ENCODE results near the gene PGM1. TPM values are rescaled to one million over a fixed set of nuclear protein-coding genes. Genes with fewer than 3 reads are reported as not detected.
A peak's percentile ranks its signal among the peaks of the same experiment; 100 is the strongest.

The PGM1 gene
- 52.4 and 83.5 TPM in 2 replicates for total RNA-seq (ENCODE audit: low replicate concordance)

GRCh38 chr1:63593303-63593885 lies at the start of gene PGM1:
TSS of gene PGM1 (plus strand) at chr1:63593411. CDS start at chr1:63593489, 78 bp downstream.
- TF ChIP-seq CTCF (IDR thresholded peaks at IDR 0.05; ENCODE audit: insufficient read depth, low read length): no peak
- peak within 1 kb of the TSS; percentile 86 for H3K4me3 ChIP-seq (ENCODE audit: low read depth, low read length)
- DNase-seq (ENCODE audit: low read depth): peak; percentile 63

DNA sequence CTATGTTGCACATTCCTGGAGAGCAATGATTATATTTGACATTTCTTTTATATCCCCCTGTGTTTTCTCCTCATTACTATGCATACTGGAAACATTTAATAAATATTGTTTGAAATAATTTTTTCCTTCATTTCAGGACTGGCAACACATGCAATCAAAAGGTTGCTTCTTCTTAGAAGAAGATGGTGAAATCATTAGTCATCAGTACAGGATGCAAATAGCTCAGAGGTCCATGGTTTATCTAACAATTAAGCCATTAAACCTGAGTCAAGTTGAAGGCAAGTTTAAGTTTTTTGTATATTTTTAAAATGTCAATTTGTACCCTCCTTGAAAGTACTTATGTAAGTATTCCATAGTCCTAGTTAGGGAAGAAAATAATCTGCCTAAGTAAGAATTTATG lies 47.4 kb upstream of the PGM1 start:
- no peak for TF ChIP-seq CTCF (IDR thresholded peaks at IDR 0.05; ENCODE audit: insufficient read depth, low read length)
- DNase-seq (ENCODE audit: low read depth): peak; percentile 69

DNA sequence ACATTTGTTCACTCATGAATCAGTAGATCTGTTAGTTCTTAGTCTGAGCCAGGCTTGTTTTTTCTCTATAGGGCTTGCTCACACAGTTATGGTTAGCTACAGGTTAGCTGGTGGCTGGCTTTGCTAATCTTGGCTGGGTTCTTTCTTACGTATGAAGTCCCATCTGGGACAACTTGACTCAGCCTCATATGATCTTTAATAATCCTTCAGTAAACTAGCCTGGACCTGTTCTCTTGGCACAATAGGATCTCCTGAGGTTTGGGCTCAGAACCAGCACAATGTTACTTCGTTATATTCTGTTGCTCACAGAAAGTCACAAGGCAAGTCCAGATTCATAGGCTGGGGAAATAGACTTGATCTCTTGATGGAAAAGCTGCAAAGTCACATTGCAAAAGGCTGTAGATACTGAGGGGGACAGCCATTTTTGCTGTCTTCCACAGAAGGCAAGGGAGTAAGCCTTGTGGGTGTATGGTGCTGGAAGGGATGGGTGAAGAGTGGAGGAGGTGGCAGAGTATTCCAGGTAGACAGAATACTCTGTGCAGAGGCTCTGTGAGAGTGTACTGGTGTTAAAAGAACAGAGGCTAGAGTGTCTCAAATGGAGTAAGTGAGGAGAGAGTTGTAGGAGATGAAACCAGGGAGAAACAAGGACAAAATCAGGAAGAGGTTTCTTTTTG lies 45.5 kb upstream of the PGM1 start:
- no peak overlapping the region for H3K4me3 ChIP-seq (ENCODE audit: low read depth, low read length)
- DNase-seq (ENCODE audit: low read depth): peak; percentile 99
- no peak for TF ChIP-seq CTCF (IDR thresholded peaks at IDR 0.05; ENCODE audit: insufficient read depth, low read length)

More for the DNA sequence above, 47.4 kb upstream of the PGM1 start:
- no peak overlapping the region for H3K4me3 ChIP-seq (ENCODE audit: low read depth, low read length)

- no peak for TF ChIP-seq CTCF (IDR thresholded peaks at IDR 0.05; ENCODE audit: insufficient read depth, low read length)
- H3K4me3 ChIP-seq (ENCODE audit: low read depth, low read length): no peak overlapping the region
- peak; percentile 2 for DNase-seq (ENCODE audit: low read depth)
Observed at GRCh38 chr1:63548303-63548702, 44.9 kb upstream of the PGM1 start.

GRCh38 chr1:63548877-63549276 lies 44.3 kb upstream of the PGM1 start:
- H3K4me3 ChIP-seq (ENCODE audit: low read depth, low read length): no peak overlapping the region
- no peak for DNase-seq (ENCODE audit: low read depth)
- TF ChIP-seq CTCF (IDR thresholded peaks at IDR 0.05; ENCODE audit: insufficient read depth, low read length): no peak

GRCh38 chr1:63555480-63555879 lies 37.7 kb upstream of the PGM1 start:
- TF ChIP-seq CTCF (IDR thresholded peaks at IDR 0.05; ENCODE audit: insufficient read depth, low read length): no peak
- no peak for DNase-seq (ENCODE audit: low read depth)
- H3K4me3 ChIP-seq (ENCODE audit: low read depth, low read length): no peak overlapping the region

All from fibroblast of the aortic adventitia (primary cell).